Upper lobe of left lung (tissue), 6 donors: ENCODE data around the gene PADI4. TPM values are rescaled to one million over a fixed set of nuclear protein-coding genes. Genes with fewer than 3 reads are reported as not detected.

Source experiments
- ATAC-seq, 2 donors: fragments of 200-7000 bp; cut with Tn5 transposase; one replicate each; pipeline ENCODE4 v1.9.1; 2022; ENCODE audit warnings: mild to moderate bottlenecking in 2 of 2, moderate library complexity in 2 of 2; ENCODE audit not compliant: low FRiP score in 2 of 2
- DNase-seq, 2 donors: peaks; one replicate each; pipeline ENCODE4 v3.0.0-alpha.2; 2019 to 2020
- H3K27ac ChIP-seq, 4 donors: fragments of 200-600 bp; sonication (generic); one replicate each; pipeline ENCODE4 v1.5.1; 2016 to 2019
- H3K27me3 ChIP-seq, 4 donors: fragments of 200-600 bp; sonication (generic); one replicate each; pipeline ENCODE4 v1.5.1; 2017 to 2019
- H3K36me3 ChIP-seq, 4 donors: fragments of 200-600 bp; sonication (generic); one replicate each; pipeline ENCODE4 v1.5.1; 2016 to 2019
- H3K4me1 ChIP-seq, 4 donors: fragments of 200-600 bp; sonication (generic); one replicate each; pipeline ENCODE4 v1.5.1; 2018 to 2019
- H3K4me3 ChIP-seq, 4 donors: fragments of 200-600 bp; sonication (generic); one replicate each; pipeline ENCODE4 v1.5.1; 2017 to 2019; ENCODE audit warnings: mild to moderate bottlenecking in 2 of 4, moderate library complexity in 1 of 4
- H3K9me3 ChIP-seq, 4 donors: fragments of 200-600 bp; sonication (generic); one replicate each; pipeline ENCODE4 v1.5.1; 2018 to 2019
- EP300 ChIP-seq, 4 donors: sonication (generic); formaldehyde crosslinking; IDR thresholded peaks; one replicate each; pipeline ENCODE4 v1.5.1; 2017; ENCODE audit warnings: antibody characterized with exemption in 4 of 4, control low read depth in 2 of 4
- POLR2A ChIP-seq, 4 donors: fragments of 450-650 bp; IDR thresholded peaks; one replicate each; pipeline ENCODE4 v1.5.1; 2016 to 2017; ENCODE audit warnings: antibody characterized with exemption in 4 of 4, mild to moderate bottlenecking in 2 of 4
- POLR2AphosphoS5 ChIP-seq, 2 donors: sonication (generic); formaldehyde crosslinking; IDR thresholded peaks; one replicate each; pipeline ENCODE4 v1.5.1; 2017; ENCODE audit warnings: antibody characterized with exemption in 2 of 2
- WGBS, 2 donors: methylation state at CpG; one replicate each; pipeline ENCODE4 v1.1.5; 2017 to 2018; 5-methylcytosine and 5-hydroxymethylcytosine counted together
- total RNA-seq, 6 donors: library from RNA; depleted of rRNA in 4 of 6; stranded (reverse); fragments of >200 nt in 4 of 6; gene quantifications; one replicate each; pipeline versions ENCODE4 v1.1.0 to v1.2.1, GENCODE V29; 2016 to 2021
- TF ChIP-seq, protein P1 (sequence below), 6 experiments: fragments of 450-650 bp in 4 of 6; fragments of 200-600 bp in 2 of 6; sonication (generic) in 2 of 6; IDR thresholded peaks; one replicate each; pipeline ENCODE4 v1.5.1; 2016 to 2019; ENCODE audit warnings: antibody characterized with exemption in 6 of 6
- donor health status: DM: no; HTN: no; CAD: no; lungs with moderate emphysema.
- donor health status: DM: no; HTN: yes; CAD: no; lungs with severe emphysema.

Gene PADI4
- total RNA-seq, 6 donors from 2014 or later, result 2.7 to 32.3 (median 9.0) TPM

DNA sequence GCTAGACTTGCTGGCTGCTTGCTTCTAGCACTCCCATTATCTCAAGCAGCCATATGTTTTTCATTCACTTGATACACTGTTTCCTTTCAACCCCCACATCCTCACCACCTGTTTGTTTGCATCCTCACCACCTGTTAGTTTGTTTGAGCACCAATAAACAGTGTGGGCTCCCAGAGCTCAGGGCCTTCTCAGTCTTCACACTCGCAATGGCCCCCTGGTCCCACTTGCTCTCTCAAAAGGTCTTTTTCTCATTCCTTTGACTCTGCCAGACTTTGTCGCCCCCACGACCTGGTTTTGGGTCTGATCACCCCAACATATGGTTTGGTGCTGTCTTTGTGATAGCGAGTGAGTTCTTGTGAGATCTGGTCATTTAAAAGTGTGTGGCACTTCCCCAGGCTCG lies 6.2 kb upstream of the PADI4 start:
- no peak overlapping the region for H3K4me3 ChIP-seq
- WGBS, 2 donors, result 81 to 89% methylated on average over 5 of the region's 5 CpGs
- no peak for DNase-seq

DNA sequence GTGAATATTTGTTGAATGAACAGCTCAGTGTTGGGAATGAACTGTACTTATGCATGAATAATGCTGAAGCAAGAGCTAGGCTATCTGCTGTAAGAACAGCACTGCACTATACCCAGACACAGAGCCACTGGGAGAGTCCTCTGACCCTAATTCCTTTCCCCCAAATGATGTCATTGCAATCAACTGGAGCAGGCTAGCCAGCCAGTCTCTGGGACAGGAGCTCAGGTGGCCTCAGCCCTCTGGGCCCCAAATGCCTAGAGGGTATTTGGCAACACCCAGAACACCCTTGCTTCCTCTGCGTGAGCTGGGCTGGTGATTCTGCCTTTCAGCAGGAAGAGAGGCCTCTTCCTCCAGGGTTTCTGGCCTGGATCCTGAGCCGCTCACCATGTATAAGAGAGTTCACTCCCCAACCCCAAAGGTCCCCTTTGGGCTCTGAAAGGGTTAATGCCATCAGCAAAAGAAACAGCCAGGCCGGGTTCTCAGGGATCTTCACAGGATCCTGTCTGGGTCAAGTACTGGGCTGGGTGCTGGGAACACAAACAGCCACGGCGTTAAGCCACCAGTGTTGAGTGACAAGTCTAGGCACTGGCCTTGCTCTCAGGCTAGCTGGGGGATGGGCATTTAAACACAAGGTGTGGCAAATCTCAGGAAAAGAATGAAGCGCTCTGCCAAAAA lies 3.7 kb upstream of the PADI4 start:
- Histone ChIP-seq H3K36me3 (no peaks in the 10 kb centered on the region), H3K9me3 (peaks cover 0 to 13% (median 3%) of the 10 kb centered on the region in 4 donors), H3K27ac (peak overlapping the region in 3 of 4 donors; percentile 26 to 56 (median 34)), H3K4me1 (peaks cover 0 to 10% (median 3%) of the 10 kb centered on the region in 4 donors), H3K27me3 (no peaks in the 10 kb centered on the region), H3K4me3 (no peak overlapping the region)
- DNase-seq (peak in 1 of 2 donors; percentile 58), ATAC-seq (no peak)
- no peak for TF ChIP-seq EP300 (IDR thresholded peaks at IDR 0.05)
- TF ChIP-seq POLR2AphosphoS5 (IDR thresholded peaks at IDR 0.05), result no peak
- TF ChIP-seq, protein P1, sequence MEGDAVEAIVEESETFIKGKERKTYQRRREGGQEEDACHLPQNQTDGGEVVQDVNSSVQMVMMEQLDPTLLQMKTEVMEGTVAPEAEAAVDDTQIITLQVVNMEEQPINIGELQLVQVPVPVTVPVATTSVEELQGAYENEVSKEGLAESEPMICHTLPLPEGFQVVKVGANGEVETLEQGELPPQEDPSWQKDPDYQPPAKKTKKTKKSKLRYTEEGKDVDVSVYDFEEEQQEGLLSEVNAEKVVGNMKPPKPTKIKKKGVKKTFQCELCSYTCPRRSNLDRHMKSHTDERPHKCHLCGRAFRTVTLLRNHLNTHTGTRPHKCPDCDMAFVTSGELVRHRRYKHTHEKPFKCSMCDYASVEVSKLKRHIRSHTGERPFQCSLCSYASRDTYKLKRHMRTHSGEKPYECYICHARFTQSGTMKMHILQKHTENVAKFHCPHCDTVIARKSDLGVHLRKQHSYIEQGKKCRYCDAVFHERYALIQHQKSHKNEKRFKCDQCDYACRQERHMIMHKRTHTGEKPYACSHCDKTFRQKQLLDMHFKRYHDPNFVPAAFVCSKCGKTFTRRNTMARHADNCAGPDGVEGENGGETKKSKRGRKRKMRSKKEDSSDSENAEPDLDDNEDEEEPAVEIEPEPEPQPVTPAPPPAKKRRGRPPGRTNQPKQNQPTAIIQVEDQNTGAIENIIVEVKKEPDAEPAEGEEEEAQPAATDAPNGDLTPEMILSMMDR (IDR thresholded peaks at IDR 0.05), result no peak
- no peak for TF ChIP-seq POLR2A (IDR thresholded peaks at IDR 0.05)
- 19 to 33% methylated on average over 5 to 6 of the region's 6 CpGs for WGBS, 2 donors

More for the DNA sequence above, 6.2 kb upstream of the PADI4 start:
- ATAC-seq, result no peak
- Histone ChIP-seq H3K4me1 (peaks cover 0 to 10% (median 3%) of the 10 kb centered on the region in 4 donors), H3K27ac (no peak overlapping the region), H3K27me3 (no peaks in the 10 kb centered on the region), H3K36me3 (no peaks in the 10 kb centered on the region), H3K9me3 (peaks cover 0 to 13% (median 3%) of the 10 kb centered on the region in 4 donors)
- TF ChIP-seq, protein P1 (IDR thresholded peaks at IDR 0.05), result no peak
- no peak for TF ChIP-seq POLR2AphosphoS5 (IDR thresholded peaks at IDR 0.05)
- no peak for TF ChIP-seq POLR2A (IDR thresholded peaks at IDR 0.05)
- no peak for TF ChIP-seq EP300 (IDR thresholded peaks at IDR 0.05)

DNA sequence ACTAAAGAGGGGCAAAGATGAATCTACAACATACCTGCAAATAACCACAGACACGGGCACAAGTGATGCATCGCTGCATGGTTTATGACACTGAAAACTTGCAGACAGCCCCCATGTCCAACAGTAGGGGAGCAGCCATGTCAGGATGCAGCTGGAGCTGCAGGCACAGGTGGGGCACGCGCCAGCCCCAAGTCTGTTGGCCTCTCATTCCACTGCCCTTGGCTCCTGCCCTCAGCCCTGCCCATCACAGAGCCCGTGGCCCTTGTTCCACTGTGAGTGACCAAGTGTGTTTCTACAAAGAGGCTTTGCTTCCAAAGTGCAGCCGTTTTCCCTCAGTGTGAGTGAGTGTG lies 3.2 kb upstream of the PADI4 start:
- peak in 1 of 2 donors; percentile 34 for DNase-seq
- H3K4me1 ChIP-seq, result peaks cover 0 to 10% (median 3%) of the 10 kb centered on the region in 4 donors
- H3K9me3 ChIP-seq, result peaks cover 0 to 13% (median 3%) of the 10 kb centered on the region in 4 donors
- TF ChIP-seq POLR2A (IDR thresholded peaks at IDR 0.05), result no peak
- TF ChIP-seq POLR2AphosphoS5 (IDR thresholded peaks at IDR 0.05), result no peak
- no peak for TF ChIP-seq EP300 (IDR thresholded peaks at IDR 0.05)
- peak overlapping the region in 3 of 4 donors; percentile 26 to 56 (median 34) for H3K27ac ChIP-seq
- no peak for ATAC-seq
- no peaks in the 10 kb centered on the region for H3K27me3 ChIP-seq
- H3K36me3 ChIP-seq, result no peaks in the 10 kb centered on the region
- WGBS, 2 donors, result 45 to 49% methylated on average over 4 to 6 of the region's 6 CpGs
- H3K4me3 ChIP-seq, result no peak overlapping the region

DNA sequence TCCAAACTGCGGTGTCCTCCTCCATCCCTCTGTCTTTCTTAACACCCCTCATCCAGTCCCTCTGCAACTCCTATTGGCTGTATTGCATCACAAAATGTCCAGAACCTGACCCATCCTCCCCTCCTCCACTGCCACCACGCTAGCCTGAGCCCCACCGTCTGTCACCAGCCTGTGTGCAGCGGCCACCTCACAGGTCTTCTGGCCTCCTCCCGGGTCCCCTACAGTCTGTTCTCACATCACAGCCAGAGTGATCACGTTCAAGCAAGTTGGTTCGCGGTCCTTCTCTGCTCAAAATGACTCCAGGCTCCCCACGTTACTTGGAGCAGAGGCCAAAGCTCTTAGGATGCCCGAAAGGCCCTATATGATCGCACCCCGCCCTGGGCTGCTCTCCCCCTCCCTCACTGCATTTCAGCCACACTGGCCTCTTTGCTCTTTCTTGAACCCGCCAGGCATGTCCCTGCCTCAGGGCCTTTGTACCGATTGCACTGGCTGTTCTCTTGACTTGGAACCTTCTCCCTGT lies 2.4 kb upstream of the PADI4 start:
- H3K36me3 ChIP-seq, result no peaks in the 10 kb centered on the region
- WGBS, 2 donors, result 68 to 79% methylated on average over 13 of the region's 14 CpGs
- no peaks in the 10 kb centered on the region for H3K27me3 ChIP-seq
- peaks cover 0 to 13% (median 3%) of the 10 kb centered on the region in 4 donors for H3K9me3 ChIP-seq
- no peak for ATAC-seq
- no peak for TF ChIP-seq POLR2AphosphoS5 (IDR thresholded peaks at IDR 0.05)
- TF ChIP-seq, protein P1 (IDR thresholded peaks at IDR 0.05), result no peak
- TF ChIP-seq POLR2A (IDR thresholded peaks at IDR 0.05), result no peak
- no peak for TF ChIP-seq EP300 (IDR thresholded peaks at IDR 0.05)
- H3K4me1 ChIP-seq, result peaks cover 0 to 10% (median 3%) of the 10 kb centered on the region in 4 donors
- H3K27ac ChIP-seq, result no peak overlapping the region
- no peak overlapping the region for H3K4me3 ChIP-seq
- no peak for DNase-seq

DNA sequence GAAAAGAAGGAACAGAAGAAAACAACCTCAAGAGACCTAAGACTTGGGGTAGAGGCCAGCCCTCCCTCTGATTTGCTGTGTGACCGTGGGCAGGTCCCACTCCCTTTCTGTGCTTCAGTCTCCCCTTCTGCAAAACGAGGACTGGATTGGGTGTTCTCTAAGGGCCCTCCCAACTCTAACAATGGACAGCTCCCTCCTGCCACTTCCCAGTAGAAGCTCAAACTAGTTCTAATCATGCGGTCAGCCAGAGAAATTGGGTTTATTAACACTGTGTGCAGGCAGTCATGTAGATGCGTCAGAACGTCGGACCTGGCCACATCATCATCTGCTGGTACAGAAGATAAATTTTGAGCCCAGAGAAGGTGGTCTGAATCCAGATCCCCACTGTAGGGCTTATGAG lies 1.6 kb upstream of the PADI4 start:
- TF ChIP-seq, protein P1 (IDR thresholded peaks at IDR 0.05), result no peak
- TF ChIP-seq EP300 (IDR thresholded peaks at IDR 0.05), result no peak
- TF ChIP-seq POLR2AphosphoS5 (IDR thresholded peaks at IDR 0.05), result no peak
- TF ChIP-seq POLR2A (IDR thresholded peaks at IDR 0.05), result no peak
- ATAC-seq (no peak), DNase-seq (no peak)
- Histone ChIP-seq H3K36me3 (no peaks in the 10 kb centered on the region), H3K9me3 (peaks cover 0 to 12% (median 3%) of the 10 kb centered on the region in 4 donors), H3K27ac (no peak overlapping the region), H3K4me1 (peaks cover 0 to 10% (median 3%) of the 10 kb centered on the region in 4 donors), H3K4me3 (no peak overlapping the region), H3K27me3 (no peaks in the 10 kb centered on the region)
- 63 to 80% methylated on average over 6 of the region's 6 CpGs for WGBS, 2 donors
